Measurements from ENCODE around the gene PPP6R1.

The PPP6R1 gene

GRCh38 chr19:55251341-55252081 lies 7.3 kb downstream of the PPP6R1 start:
- ChIA-PET CTCF (interaction anchor here (1.3 to 1.7 kb wide), 2 partner anchors 8 to 25 kb away, joined by 3 to 5 read pairs; partner anchors contain the start of gene PPP6R1), POLR2A (no interaction called here)
- DNase-seq (ENCODE audit: extremely low spot score), result peak; percentile 52
- TF ChIP-seq CTCF (IDR thresholded peaks at IDR 0.05; ENCODE audit: control extremely low read depth, extremely low read depth, low read depth, missing control alignments), result no peak

DNA sequence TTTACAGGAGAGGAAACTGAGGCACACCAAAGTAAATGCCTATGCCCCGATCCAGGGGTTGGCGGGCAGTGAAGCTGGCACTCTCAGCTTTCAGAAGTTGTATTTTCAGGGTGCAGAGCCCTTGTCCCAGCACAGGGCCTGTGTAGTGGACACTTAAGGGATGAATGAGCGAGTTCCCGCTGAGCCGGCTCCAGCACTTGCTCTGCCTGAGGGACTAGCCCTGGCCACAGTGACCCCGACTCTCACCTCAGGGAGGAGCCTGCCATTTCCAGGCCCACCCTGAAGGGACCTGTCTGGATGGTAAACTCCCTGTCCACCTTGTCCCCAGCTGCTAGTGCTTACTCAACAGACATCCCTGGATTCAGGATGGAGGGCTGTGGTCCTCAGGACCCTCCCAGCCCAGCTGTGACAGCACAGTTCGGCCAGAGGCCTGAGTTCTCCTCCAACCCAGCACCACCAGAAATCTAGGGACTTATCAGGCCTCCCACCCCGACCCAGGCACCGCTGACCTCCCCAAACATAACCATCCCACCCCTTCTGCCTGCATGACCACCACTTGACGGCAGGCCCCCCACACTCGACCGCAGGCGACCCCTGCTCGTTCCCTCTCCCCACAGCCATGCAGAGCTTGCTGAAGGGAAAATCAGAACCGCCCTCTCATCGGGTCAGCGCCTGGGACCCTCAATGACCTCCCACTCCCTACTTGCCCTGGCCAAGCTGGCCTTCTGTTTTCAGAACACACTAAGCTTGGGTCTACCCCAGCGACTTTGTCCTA lies 8.4 kb downstream of the PPP6R1 start:
- TF ChIP-seq CTCF (IDR thresholded peaks at IDR 0.05; ENCODE audit: control extremely low read depth, extremely low read depth, low read depth, missing control alignments), result no peak
- CTCF ChIA-PET, result interaction anchor here (1.3 kb wide), 1 partner anchor 9 kb away, joined by 3 read pairs; the partner anchor contains the start of gene PPP6R1
- DNase-seq (ENCODE audit: extremely low spot score), result no peak
- POLR2A ChIA-PET, result no interaction called here

- TF ChIP-seq CTCF (IDR thresholded peaks at IDR 0.05; ENCODE audit: control extremely low read depth, extremely low read depth, low read depth, missing control alignments), result no peak
- DNase-seq (ENCODE audit: extremely low spot score), result no peak
- ChIA-PET POLR2A (no interaction called here), CTCF (interaction anchor here (1.3 kb wide), 1 partner anchor 9 kb away, joined by 3 read pairs; the partner anchor contains the start of gene PPP6R1)
Measured at GRCh38 chr19:55249841-55250240, 9.0 kb downstream of the PPP6R1 start.

DNA sequence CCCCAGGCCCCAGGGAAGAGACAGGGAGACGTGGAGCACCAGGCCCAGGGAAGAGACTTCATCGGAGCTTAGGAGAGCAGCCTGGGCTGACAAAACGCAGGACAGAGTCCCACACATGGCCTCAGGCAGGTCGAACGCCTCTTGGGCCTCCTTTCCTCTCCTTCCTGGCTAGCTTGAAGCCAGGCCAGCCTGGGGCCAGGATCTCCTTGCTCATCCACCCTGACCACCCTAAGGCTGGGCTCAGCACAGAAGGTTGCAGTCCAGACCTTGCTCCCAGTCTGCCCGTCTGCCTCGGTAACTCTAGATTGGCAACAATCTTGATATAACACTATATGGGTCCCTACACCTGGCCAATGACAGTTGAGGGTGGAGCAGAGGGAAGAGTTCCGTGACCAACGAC lies 10.1 kb downstream of the PPP6R1 start:
- POLR2A ChIA-PET, result no interaction called here
- CTCF ChIA-PET, result no interaction called here
- TF ChIP-seq CTCF (IDR thresholded peaks at IDR 0.05; ENCODE audit: control extremely low read depth, extremely low read depth, low read depth, missing control alignments), result no peak
- no peak for DNase-seq (ENCODE audit: extremely low spot score)

- POLR2A ChIA-PET, result no interaction called here
- CTCF ChIA-PET, result no interaction called here
- no peak for TF ChIP-seq CTCF (IDR thresholded peaks at IDR 0.05; ENCODE audit: control extremely low read depth, extremely low read depth, low read depth, missing control alignments)
- DNase-seq (ENCODE audit: extremely low spot score), result no peak
Measured at GRCh38 chr19:55248166-55248675, 10.6 kb downstream of the PPP6R1 start.

DNA sequence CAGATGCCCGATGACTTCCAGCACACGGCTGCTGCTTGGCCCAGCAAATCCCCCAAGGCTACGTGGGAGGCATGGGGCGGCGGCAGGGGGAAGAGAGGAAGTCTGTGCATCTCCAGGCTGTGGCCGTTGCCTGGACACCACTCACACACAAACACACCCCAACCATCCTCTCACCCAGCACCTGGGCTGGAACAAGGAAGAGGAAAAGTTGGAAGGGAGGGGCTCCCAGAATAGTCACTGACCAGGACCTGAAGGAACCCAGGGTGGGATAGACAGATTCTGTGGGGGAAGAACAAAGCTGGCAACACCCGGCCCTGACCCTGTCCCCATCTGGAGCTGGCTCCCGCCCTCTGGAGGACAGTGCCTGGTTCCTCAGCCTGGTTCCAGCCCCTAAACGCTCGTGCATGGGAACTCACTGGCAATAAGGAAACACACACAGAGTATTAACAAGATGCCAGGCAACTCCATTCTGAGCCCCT lies 11.2 kb downstream of the PPP6R1 start:
- ChIA-PET CTCF (no interaction called here), POLR2A (no interaction called here)
- no peak for TF ChIP-seq CTCF (IDR thresholded peaks at IDR 0.05; ENCODE audit: control extremely low read depth, extremely low read depth, low read depth, missing control alignments)
- no peak for DNase-seq (ENCODE audit: extremely low spot score)
